ENCODE results near the gene DOHH.
"Not testable (repeated sequence)": the region's sequence is repeated elsewhere in the genome, so short reads cannot be mapped to it uniquely, and the experiment has no call there.

DOHH gene

GRCh38 chr19:3534375-3535234 is 34.1 kb upstream of the DOHH start:
- DNase-seq (ENCODE audit: low read depth in 2 of 2): no peak

- DNase-seq (ENCODE audit: low read depth in 2 of 2): no peak
Observed at GRCh38 chr19:3533563-3534216, 33.2 kb upstream of the DOHH start.

- no peak for DNase-seq (ENCODE audit: low read depth in 2 of 2)
Observed at GRCh38 chr19:3533033-3533432, 32.6 kb upstream of the DOHH start.

GRCh38 chr19:3532154-3532786 is 31.8 kb upstream of the DOHH start:
- DNase-seq (ENCODE audit: low read depth in 2 of 2): no peak

GRCh38 chr19:3531716-3532115 is 31.2 kb upstream of the DOHH start:
- DNase-seq (ENCODE audit: low read depth in 2 of 2): no peak

- no peak for DNase-seq (ENCODE audit: low read depth in 2 of 2)
Observed at GRCh38 chr19:3530389-3530788, 29.9 kb upstream of the DOHH start.

GRCh38 chr19:3529299-3529698 is 28.8 kb upstream of the DOHH start:
- DNase-seq (ENCODE audit: low read depth in 2 of 2): not testable (repeated sequence)

- DNase-seq (ENCODE audit: low read depth in 2 of 2): no peak
Observed at GRCh38 chr19:3528539-3529211, 28.2 kb upstream of the DOHH start.

GRCh38 chr19:3528080-3528479 is 27.6 kb upstream of the DOHH start:
- DNase-seq (ENCODE audit: low read depth in 2 of 2): no peak

- DNase-seq (ENCODE audit: low read depth in 2 of 2): no peak
Observed at GRCh38 chr19:3527238-3527910, 26.9 kb upstream of the DOHH start.

- no peak for DNase-seq (ENCODE audit: low read depth in 2 of 2)
Observed at GRCh38 chr19:3526507-3527237, 26.2 kb upstream of the DOHH start.

- no peak for DNase-seq (ENCODE audit: low read depth in 2 of 2)
Observed at GRCh38 chr19:3524904-3525451, 24.5 kb upstream of the DOHH start.

- no peak for DNase-seq (ENCODE audit: low read depth in 2 of 2)
Observed at GRCh38 chr19:3524078-3524842, 23.8 kb upstream of the DOHH start.

GRCh38 chr19:3523361-3524077 is 23.0 kb upstream of the DOHH start:
- no peak for DNase-seq (ENCODE audit: low read depth in 2 of 2)

GRCh38 chr19:3522421-3523360 is 22.2 kb upstream of the DOHH start:
- DNase-seq (ENCODE audit: low read depth in 2 of 2): no peak

GRCh38 chr19:3521104-3521445 is 20.6 kb upstream of the DOHH start:
- DNase-seq (ENCODE audit: low read depth in 2 of 2): no peak

GRCh38 chr19:3520166-3521103 is 20.0 kb upstream of the DOHH start:
- no peak for DNase-seq (ENCODE audit: low read depth in 2 of 2)

Data from stimulated activated CD8-positive, alpha-beta memory T cell treated with anti-CD3 and anti-CD28 coated beads, Interleukin-2, amount 100 ng/mL, for 1 hour (primary cell).